ENCODE results near the gene CDH4.

Gene CDH4

GRCh38 chr20:61621852-61622251 lies 369.8 kb downstream of the CDH4 start:
- DNase-seq = no peak

- DNase-seq = no peak
These were observed 371.4 kb downstream of the CDH4 start for GRCh38 chr20:61623451-61623850.

DNA sequence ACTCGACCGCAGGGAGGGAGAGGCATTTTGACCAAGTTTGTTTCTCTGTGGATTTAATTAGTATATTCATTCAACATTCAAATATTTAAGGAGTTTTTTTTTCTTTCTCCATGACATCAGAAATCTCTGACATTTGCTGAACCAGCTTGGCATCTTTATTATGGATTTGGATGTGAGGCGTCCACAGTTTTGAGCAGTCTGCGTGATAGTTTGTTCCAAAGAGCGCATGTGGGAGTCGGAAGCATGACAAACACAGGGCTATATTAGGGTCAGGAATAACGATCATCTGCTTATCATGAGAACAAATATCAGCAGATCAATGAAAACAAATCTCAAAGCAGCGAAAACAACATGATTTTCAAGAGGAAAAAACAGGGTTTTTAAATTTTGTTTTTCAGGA lies 373.2 kb downstream of the CDH4 start:
- DNase-seq = no peak

DNA sequence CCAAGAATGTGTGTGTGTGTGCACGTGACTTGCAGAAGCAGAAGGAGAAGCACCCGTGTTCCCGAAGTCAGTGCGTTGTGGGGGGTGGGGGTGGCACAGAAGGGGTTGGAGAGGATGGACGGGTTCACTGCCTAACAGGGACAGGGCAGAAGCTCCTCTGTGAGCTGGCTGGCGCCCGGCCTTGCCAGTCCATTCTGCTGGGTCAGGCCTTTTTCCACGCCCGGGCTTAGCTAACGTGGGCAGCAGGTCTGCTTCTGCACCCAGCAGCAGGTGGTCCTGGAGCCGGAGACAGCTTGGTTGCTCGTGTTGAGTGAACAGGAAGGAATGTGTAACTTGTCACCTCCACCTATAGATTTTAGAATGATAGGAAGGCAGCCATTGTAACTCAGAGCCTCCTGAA lies 374.4 kb downstream of the CDH4 start:
- DNase-seq = no peak

DNA sequence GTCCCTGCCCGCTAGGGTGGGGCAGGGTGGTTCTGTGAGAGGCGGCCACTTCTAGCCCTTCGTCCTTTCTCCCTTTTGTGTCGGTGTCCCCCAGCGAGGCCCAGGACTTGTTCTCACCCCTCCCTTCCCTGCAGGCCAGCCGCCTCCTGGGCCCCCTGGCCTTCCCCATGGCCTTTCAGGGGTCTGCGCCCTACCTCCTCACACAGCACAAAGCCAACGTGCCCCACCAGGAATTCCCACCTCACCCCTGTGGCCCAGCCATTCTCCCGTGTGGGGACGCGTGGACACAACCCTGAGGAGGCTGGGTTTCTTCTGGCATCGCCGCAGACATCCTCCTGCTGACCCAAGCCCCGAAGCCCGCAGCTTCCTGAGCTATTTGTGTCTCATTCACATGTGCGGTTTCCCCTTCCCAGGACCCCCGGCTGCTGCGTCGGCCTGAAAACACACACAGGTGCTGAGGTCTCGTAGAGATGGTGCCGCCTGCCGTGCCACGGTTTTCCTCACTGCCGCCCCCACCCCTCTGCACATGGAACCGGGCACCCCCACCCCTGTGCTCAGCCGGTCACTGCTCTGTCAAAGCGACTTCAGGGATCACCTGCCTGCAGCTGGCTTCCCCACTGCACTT lies 375.8 kb downstream of the CDH4 start:
- DNase-seq = no peak

- no peak for DNase-seq
These were observed 376.4 kb downstream of the CDH4 start for GRCh38 chr20:61628480-61628879.

DNA sequence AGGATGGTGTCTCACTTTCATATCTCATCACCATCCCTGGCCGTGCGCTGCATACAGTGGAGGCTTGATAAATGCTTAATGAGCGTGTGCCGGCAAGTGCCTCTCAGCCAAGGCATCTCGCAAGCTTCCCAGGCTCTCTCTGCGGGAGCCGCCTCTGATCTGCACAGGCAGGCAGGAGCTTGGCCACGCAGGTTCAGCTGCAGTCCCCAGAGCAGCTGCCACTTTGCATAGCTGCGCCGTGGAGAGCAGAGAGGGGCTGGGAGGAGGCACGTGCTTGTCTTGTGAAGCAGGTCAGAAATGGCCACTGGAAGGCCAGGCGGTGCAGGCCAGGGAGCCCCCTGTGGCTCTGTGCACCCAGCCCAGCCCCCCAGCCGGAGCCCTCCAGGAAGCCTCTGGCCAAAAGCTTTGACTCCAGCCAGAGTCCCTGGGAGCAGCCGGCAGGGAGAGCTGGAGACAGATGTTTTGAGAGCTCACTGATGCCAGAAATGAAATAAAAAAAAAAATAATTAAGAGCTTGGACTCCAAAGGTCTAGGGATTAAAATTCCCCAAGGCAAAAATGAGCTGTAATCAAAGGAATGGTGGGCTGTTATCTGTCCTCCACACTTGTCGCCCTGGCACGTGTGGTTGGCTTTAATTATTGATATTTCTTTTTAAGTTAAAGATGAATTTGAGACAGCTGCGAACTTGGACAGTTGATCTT lies 377.0 kb downstream of the CDH4 start:
- DNase-seq = no peak

DNA sequence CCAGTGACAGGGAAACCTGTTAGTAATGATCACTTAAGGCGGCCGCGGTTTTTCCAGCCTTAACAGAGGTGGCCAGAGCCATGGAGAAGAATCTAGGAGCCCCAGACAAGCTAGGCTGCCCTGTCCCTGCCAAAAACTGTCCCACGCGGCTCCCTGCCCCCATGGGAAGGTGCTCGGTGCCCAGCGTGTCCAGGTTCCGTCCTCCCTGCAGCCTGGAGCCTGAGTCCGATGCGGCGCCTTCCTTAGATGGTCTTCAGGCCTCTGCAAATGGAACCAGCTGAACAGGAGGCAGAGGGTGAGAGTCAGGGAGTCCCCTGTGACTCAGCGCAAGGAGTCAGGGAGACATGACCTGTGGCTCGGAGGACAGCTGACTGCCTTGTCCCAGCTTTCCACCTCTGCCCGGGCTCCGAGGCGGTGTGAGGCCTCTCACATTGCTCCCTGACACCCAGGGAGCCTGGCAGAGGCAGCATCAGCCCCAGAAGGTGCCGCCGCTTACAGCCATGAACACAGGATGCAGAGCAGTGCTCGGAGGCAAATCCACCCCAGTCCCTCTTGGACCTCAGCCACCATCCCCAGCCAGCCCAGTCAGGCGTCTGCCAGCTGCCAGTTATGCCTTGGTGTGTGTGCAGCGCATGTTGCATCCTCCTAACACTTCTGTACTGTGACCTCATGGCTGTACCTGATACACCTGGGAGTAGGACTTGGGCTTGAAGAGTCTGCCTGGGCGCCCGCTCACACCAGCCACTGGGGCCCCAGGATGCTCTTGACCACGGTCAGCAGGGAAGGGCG lies 377.7 kb downstream of the CDH4 start:
- no peak for DNase-seq

DNA sequence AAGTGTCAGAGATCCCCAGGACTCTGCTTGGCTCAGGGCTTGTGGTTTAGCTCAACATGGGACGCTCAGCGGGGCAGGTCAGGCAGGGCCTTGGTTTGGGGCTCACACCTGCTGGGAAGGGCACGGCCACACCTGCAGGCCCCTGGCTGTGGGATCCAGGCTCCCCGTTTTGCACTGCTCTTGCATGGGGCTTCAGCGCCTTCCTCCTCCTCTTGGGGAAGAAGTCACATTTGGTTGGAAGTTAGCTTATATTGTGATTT lies 378.3 kb downstream of the CDH4 start:
- DNase-seq = no peak

- DNase-seq = no peak
These were observed 378.8 kb downstream of the CDH4 start for GRCh38 chr20:61630816-61631215.

- no peak for DNase-seq
These were observed 379.7 kb downstream of the CDH4 start for GRCh38 chr20:61631751-61632150.

DNA sequence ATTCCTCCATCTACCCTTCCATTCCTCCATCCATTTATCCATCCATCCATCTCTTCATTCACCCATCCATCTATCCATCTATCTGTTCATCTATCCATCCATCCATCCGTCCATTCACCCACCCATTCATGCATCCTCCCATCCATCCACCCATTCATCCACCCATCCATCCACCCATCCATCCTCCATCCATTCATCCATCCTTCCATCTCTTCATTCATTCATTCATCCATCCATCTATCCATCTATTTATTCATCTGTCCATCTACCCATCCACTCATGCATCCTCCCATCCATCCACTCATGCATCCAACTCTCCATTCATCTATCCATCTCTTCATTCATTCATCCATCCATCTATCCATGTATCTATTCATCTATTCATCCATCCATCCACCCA lies 380.9 kb downstream of the CDH4 start:
- DNase-seq = no peak

DNA sequence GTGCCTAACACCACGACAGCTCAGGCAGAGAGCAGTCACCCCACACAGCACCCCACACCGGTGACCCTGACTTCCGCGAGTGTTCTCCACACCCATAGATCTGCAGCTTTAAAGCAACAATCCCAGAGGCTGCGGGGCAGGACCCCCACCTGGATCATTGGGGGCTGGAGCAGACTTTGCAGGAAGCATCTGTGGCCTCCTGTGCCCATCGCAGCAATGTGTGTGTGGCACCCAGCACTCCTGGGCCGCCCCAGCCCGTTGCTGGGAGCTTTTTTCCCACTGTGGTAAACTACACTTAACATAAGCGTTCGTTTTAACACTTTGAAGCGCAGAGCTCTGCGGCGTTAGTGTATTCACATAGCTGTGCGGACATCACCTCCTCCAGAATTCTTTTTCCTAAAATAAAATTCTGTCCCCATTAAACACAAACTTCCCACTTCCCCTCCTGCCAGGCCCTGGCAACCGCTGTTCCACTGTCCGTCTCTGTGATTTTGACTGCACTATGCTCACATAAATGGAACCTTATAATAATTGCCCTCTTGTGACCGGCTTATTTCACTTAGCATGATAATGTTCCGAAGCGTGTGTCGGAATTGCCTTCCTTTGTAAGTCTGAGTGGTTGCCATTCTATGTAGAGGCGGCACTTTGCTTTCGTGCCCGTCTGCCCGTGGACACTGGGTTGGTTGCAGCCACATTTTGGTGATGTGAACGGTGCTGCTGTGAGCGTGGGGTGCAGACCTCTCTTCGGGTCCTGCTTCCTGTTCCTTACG lies 382.5 kb downstream of the CDH4 start:
- DNase-seq = no peak

GRCh38 chr20:61635721-61636455 lies 383.8 kb downstream of the CDH4 start:
- no peak for DNase-seq

- DNase-seq = no peak
These were observed 384.6 kb downstream of the CDH4 start for GRCh38 chr20:61636531-61637116.

- no peak for DNase-seq
These were observed 386.9 kb downstream of the CDH4 start for GRCh38 chr20:61638802-61639585.

- no peak for DNase-seq
These were observed 388.2 kb downstream of the CDH4 start for GRCh38 chr20:61640131-61640870.

DNA sequence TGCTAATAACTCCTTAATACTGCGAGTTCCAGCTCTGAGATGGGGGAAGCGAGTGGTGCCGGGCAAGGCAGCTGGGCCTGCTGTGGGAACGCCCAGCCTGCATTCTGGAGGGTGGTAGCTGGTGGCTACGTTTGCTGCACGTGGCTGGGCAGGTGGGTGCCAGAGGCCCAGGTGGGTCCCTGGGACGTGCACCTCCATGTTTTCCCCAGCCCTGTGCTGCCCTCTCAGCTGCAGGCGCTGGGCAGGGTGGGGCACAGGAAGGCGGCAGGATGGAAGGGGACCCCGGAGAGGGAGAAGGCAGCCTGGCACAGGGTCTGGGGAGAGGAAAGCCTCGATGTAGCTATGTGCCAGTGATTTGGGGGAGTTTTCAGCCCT lies 388.8 kb downstream of the CDH4 start:
- DNase-seq = no peak

- no peak for DNase-seq
These were observed 391.8 kb downstream of the CDH4 start for GRCh38 chr20:61643656-61644377.

- no peak for DNase-seq
These were observed 392.5 kb downstream of the CDH4 start for GRCh38 chr20:61644378-61645076.

All from NCI-H2171 treated with DMSO at 0.1 percent for 48 hours (cell line).